ENCODE measurements around the gene TMEM167A. TPM values are rescaled to one million over a fixed set of nuclear protein-coding genes. Genes with fewer than 3 reads are reported as not detected.

Gene TMEM167A
- total RNA-seq, 1 donor from 2014 or later: 92.8 TPM

- no peak overlapping the region for H3K4me3 ChIP-seq
- no peak for TF ChIP-seq CTCF (IDR thresholded peaks at IDR 0.05)
- no peaks in the 10 kb centered on the region for H3K9me3 ChIP-seq
- H3K36me3 ChIP-seq: no peaks in the 10 kb centered on the region
- intact Hi-C loops (cut with DNase I): no loop called here
- no peak for DNase-seq
- H3K27me3 ChIP-seq: no peaks in the 10 kb centered on the region
- no peaks in the 10 kb centered on the region for H3K4me1 ChIP-seq
- ATAC-seq: no peak
- H3K27ac ChIP-seq: no peak overlapping the region
Measured at GRCh38 chr5:83007755-83008154, 69.4 kb downstream of the TMEM167A start.

- Histone ChIP-seq H3K27me3 (no peaks in the 10 kb centered on the region), H3K27ac (no peak overlapping the region), H3K4me1 (no peaks in the 10 kb centered on the region), H3K4me3 (no peak overlapping the region), H3K9me3 (no peaks in the 10 kb centered on the region), H3K36me3 (no peaks in the 10 kb centered on the region)
- no peak for TF ChIP-seq CTCF (IDR thresholded peaks at IDR 0.05)
- DNase-seq: no peak
- intact Hi-C loops (cut with DNase I): no loop called here
- ATAC-seq: no peak
Measured at GRCh38 chr5:83006683-83007283, 70.4 kb downstream of the TMEM167A start.

GRCh38 chr5:83003791-83004190 is 73.4 kb downstream of the TMEM167A start:
- H3K27me3 ChIP-seq: no peaks in the 10 kb centered on the region
- TF ChIP-seq CTCF (IDR thresholded peaks at IDR 0.05): no peak
- H3K27ac ChIP-seq: no peak overlapping the region
- no peak for DNase-seq
- no peaks in the 10 kb centered on the region for H3K4me1 ChIP-seq
- intact Hi-C loops (cut with DNase I): no loop called here
- no peaks in the 10 kb centered on the region for H3K36me3 ChIP-seq
- no peak overlapping the region for H3K4me3 ChIP-seq
- H3K9me3 ChIP-seq: no peaks in the 10 kb centered on the region
- ATAC-seq: no peak

Other genes starting within 250 kb of the TMEM167A start
- gene XRCC4, start 153 bp upstream of the TMEM167A start, total RNA-seq: 5.9 TPM

Measured in upper lobe of right lung (tissue), 1 donor.